ENCODE data around the gene IGSF23. TPM values are rescaled to one million over a fixed set of nuclear protein-coding genes. Genes with fewer than 3 reads are reported as not detected.

Gene IGSF23
- total RNA-seq, 2 donors from 2014 or later = not detected

GRCh38 chr19:44598880-44599279 is 14.5 kb upstream of the IGSF23 start:
- no peak for TF ChIP-seq CTCF (conservative IDR thresholded peaks at IDR 0.05)
- H3K9me3 ChIP-seq (ENCODE audit: control insufficient read depth, low read length) = peaks cover 9% of the 10 kb centered on the region
- no peak for DNase-seq
- peaks cover 6% of the 10 kb centered on the region for H3K9me3 Mint-ChIP-seq
- H3K4me1 ChIP-seq (ENCODE audit: control insufficient read depth, insufficient read depth, low read length) = peaks cover 4% of the 10 kb centered on the region
- 81 to 83% methylated on average over 1 to 3 of the region's 3 CpGs for WGBS, 2 experiments (ENCODE audit: insufficient coverage in 1 of 2, insufficient read length in 1 of 2)
- no peak overlapping the region for H3K9ac ChIP-seq (ENCODE audit: extremely low read depth, low read length, poor library complexity, severe bottlenecking)
- no peak overlapping the region for H3K27ac ChIP-seq (ENCODE audit: low read depth, low read length)
- peaks cover 3% of the 10 kb centered on the region for H3K27me3 Mint-ChIP-seq (ENCODE audit: insufficient read depth)
- no peaks in the 10 kb centered on the region for H3K27me3 ChIP-seq (ENCODE audit: control insufficient read depth, insufficient read depth, low read length, poor library complexity, severe bottlenecking)
- no peak overlapping the region for H3K4me3 ChIP-seq (ENCODE audit: low read length)
- peaks cover 28% of the 10 kb centered on the region for H3K4me1 Mint-ChIP-seq
- no peaks in the 10 kb centered on the region for H3K36me3 Mint-ChIP-seq (ENCODE audit: low read depth)
- no peaks in the 10 kb centered on the region for H3K36me3 ChIP-seq (ENCODE audit: control insufficient read depth, insufficient read depth, low read length)
- no peak overlapping the region for H3K27ac Mint-ChIP-seq
- no peak overlapping the region for H3K4me3 Mint-ChIP-seq

- Mint-ChIP-seq H3K36me3 (ENCODE audit: low read depth) (no peaks in the 10 kb centered on the region), H3K4me1 (peaks cover 30% of the 10 kb centered on the region), H3K9me3 (peaks cover 6% of the 10 kb centered on the region), H3K4me3 (no peak overlapping the region), H3K27me3 (ENCODE audit: insufficient read depth) (no peaks in the 10 kb centered on the region), H3K27ac (no peak overlapping the region)
- Histone ChIP-seq H3K4me3 (ENCODE audit: low read length) (no peak overlapping the region), H3K36me3 (ENCODE audit: control insufficient read depth, insufficient read depth, low read length) (no peaks in the 10 kb centered on the region), H3K27ac (ENCODE audit: low read depth, low read length) (no peak overlapping the region), H3K9me3 (ENCODE audit: control insufficient read depth, low read length) (peaks cover 9% of the 10 kb centered on the region), H3K27me3 (ENCODE audit: control insufficient read depth, insufficient read depth, low read length, poor library complexity, severe bottlenecking) (no peaks in the 10 kb centered on the region), H3K9ac (ENCODE audit: extremely low read depth, low read length, poor library complexity, severe bottlenecking) (no peak overlapping the region), H3K4me1 (ENCODE audit: control insufficient read depth, insufficient read depth, low read length) (peaks cover 4% of the 10 kb centered on the region)
- no peak for DNase-seq
- WGBS, 2 experiments (ENCODE audit: insufficient coverage in 1 of 2, insufficient read length in 1 of 2) = 86 to 87% methylated on average over 4 of the region's 4 CpGs
- TF ChIP-seq CTCF (conservative IDR thresholded peaks at IDR 0.05) = no peak
Measured at GRCh38 chr19:44600466-44600865, 12.9 kb upstream of the IGSF23 start.

- Histone ChIP-seq H3K4me1 (ENCODE audit: control insufficient read depth, insufficient read depth, low read length) (peaks cover 4% of the 10 kb centered on the region), H3K27me3 (ENCODE audit: control insufficient read depth, insufficient read depth, low read length, poor library complexity, severe bottlenecking) (no peaks in the 10 kb centered on the region), H3K9me3 (ENCODE audit: control insufficient read depth, low read length) (peaks cover 9% of the 10 kb centered on the region), H3K36me3 (ENCODE audit: control insufficient read depth, insufficient read depth, low read length) (no peaks in the 10 kb centered on the region), H3K4me3 (ENCODE audit: low read length) (no peak overlapping the region), H3K9ac (ENCODE audit: extremely low read depth, low read length, poor library complexity, severe bottlenecking) (no peak overlapping the region), H3K27ac (ENCODE audit: low read depth, low read length) (no peak overlapping the region)
- Mint-ChIP-seq H3K9me3 (peaks cover 6% of the 10 kb centered on the region), H3K27ac (no peak overlapping the region), H3K36me3 (ENCODE audit: low read depth) (no peaks in the 10 kb centered on the region), H3K4me3 (no peak overlapping the region), H3K27me3 (ENCODE audit: insufficient read depth) (no peaks in the 10 kb centered on the region), H3K4me1 (peaks cover 21% of the 10 kb centered on the region)
- no peak for TF ChIP-seq CTCF (conservative IDR thresholded peaks at IDR 0.05)
- DNase-seq = no peak
- WGBS, 2 experiments (ENCODE audit: insufficient coverage in 1 of 2, insufficient read length in 1 of 2) = 79 to 92% methylated on average over 6 of the region's 6 CpGs
Measured at GRCh38 chr19:44602081-44602480, 11.3 kb upstream of the IGSF23 start.
